HCT116 (cell line): ENCODE data around the gene SLC25A3.

Experiments
- POLR2A ChIP-seq: IDR thresholded peaks from 2 replicates; pipeline ENCODE4 v1.7.0; 2011; ENCODE audit warnings: borderline replicate concordance; ENCODE audit not compliant: insufficient read depth, insufficient read length; ENCODE audit errors: extremely low read depth
- SIN3A ChIP-seq: IDR thresholded peaks from 2 replicates; pipeline ENCODE4 v1.6.1; 2012; ENCODE audit warnings: low read depth
- TF ChIP-seq, protein P1 (sequence below): IDR thresholded peaks from 2 replicates; pipeline ENCODE4 v1.6.1; 2012

- TF ChIP-seq, protein P1, sequence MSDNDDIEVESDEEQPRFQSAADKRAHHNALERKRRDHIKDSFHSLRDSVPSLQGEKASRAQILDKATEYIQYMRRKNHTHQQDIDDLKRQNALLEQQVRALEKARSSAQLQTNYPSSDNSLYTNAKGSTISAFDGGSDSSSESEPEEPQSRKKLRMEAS, result no peak
- no peak for TF ChIP-seq POLR2A
- no peak for TF ChIP-seq SIN3A
Observed at GRCh38 chr12:98579835-98580234, 13.7 kb upstream of the SLC25A3 start.
